Measurements from ENCODE around the gene GLI2. TPM values are rescaled to one million over a fixed set of nuclear protein-coding genes. Genes with fewer than 3 reads are reported as not detected.

The GLI2 gene
- polyA plus RNA-seq, 5 donors: 13.6 to 23.1 (median 17.5) TPM

DNA sequence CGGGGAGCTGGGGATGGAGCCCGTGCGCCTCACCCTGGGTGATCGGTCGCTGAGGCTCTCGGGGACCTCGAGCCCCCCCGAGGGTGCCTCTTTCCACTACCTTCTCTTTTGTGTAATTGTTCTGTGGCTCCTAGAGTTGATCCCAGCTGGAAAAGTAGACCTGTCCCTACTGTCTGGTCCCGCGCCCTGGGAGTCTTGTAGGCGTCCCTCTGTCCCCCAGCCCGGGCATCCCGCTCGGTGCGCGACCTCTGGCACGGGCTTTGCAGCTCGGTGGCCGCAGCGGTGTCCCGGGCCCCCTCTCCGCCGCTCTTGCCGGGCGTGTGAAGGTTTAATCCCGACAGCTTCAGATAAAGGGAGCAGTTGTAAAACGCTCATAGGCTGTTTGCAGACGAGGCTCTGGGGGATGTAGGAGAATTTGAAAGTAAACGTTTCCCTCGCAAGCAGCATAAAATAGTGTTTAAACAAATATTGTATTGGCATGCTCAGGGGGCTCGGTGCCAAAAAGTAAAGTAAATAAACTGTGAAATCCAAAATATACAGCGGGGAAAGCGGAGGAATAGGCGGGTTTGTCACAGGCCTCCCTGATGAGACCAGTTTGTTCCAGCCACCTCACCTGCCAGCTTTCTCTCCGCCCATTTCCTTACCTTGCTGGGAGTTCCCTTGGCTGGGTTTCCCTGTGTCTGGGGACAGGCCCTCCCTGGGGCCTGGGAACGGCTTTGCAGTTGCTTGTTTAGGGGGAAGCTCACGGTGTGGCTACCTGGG, 1.9 kb downstream of the GLI2 start:
- peak; percentile 73 to 81 for DNase-seq

DNA sequence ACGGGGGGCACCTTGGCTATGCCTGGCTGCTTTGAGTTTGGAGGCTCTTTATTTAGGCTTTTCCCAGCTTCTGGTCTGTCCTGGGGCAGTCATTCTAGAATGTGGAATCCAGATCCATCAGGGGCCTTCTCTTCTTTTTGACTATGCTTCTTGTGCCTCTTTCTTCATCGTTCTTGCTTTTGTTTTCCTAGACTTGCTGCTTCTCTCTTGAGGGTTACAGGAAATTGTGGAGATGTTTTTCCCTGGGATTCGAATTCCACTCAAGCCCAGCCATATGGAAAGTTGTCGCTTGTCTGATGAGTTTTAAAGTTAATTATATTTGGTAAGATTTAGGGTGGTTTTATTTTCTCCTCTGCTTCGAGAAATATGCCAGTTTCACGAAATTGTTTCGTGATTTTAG, 2.4 kb downstream of the GLI2 start:
- DNase-seq: no peak

DNA sequence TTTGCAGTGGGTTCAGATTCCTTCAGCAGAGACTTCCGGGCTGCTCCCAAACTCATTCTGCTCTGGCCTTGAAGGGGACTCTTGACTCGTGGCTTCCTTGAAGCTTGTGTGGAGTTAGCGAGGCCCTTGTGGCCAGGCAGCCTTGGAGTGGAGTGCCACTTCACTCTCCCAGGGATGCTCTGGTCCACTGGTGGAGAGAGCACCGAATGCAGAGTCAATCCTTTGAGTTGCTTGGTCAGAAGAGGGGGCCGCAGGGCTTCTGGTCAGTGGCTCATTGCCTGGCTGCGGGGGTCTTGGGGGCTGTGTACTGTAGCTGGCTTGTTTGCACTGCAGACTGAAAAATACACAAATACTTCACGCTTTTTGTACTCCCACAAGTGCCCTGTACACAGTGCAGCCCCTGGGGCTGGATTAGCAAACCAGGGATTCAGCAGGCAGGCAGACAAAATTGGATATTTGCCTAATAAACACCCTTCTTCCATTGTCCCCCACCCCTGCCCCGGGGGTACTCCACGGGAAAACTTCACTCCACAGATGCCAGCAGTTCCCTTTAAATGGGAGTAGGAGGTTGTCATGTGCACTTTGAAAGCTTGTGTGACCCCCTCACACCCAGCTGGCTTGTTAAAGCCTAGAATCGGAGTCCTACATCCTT, 3.2 kb downstream of the GLI2 start:
- no peak for DNase-seq

DNA sequence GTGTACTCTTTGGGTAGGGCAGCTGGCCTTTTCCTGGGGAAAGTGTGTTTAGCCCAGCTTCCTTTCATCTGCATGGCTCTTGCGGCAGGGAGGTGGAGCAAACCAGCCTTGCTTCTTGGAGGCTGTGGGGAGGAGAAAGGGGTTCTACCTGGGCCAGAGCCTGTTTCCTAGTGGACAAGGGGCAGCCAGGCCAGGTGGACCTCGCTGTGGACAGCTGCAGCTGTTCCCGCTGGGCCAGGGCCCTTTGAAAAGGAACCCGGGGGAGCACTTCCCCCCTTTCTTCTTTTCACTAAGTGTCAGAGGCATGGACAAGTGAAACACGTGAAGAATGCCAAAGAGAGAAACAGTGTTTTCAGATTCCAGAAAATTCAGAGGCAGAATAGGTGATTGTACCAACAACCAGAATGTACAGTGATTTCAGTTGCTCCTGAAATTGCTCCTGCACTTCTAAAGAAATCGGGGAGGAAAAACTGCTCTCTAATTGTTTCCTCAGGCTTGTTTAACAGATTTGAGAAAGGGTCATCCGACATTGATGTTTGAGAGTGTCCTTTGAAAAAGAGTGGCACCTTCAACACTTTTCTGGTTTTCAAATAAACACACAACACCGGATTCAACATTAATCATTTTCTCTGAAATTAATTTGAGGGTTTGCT, 3.9 kb downstream of the GLI2 start:
- no peak for DNase-seq

DNA sequence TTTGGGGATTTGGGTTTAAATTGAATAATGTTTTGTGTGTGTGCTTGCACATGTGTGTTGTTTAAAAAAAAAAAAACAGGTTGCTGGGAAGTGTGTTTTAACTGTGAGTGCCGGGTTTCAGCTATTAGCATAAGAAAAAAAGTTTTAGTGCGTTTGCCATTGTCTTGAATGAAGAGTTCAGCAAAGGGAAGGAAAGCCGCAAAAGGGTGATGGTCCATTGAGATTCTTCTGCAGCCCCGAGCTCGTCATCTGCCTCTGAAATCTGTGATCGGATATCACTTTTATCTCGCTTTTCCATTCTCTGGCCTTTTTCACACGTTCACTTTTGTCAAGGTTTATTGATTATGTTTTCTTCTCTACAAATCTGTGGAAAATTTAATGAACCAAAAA, 4.7 kb downstream of the GLI2 start:
- no peak for DNase-seq

DNA sequence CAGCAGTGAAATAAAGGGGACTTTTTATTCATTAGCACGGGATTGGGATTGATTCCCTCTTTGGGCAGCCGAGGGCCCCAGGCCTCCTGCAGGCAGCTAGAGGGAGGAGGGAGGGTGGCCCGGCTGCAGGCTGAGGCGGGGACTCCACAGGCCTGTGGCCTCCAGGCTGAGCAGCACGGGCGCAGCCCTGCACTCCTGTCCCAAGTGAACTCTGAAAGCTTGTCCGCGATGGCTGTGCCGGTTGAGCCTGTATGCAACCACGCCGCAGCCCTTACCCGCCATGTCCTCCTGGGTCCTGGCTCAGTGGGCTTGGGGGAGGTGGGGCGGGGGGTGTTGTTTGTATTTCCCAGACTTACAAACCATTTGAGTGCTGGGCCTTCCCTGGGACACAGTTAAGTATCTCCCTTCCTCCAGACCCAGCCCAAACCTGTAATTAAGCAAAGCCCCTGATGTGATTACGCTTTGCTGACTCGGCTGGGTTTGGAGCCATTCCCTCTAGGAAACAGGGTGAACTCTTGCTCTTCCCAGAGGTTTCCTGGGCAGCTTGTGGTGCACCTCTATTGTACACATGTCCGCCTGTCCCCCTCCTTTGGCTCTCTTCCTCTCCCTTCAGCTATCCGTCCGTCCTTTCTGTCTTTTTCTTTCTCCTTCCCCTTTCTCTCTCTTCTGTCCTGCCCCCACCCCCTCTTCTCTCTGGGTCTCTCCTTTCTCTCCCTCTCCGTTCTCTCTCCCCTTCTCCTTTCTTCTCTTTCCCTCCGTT, 5.3 kb downstream of the GLI2 start:
- DNase-seq: no peak

DNA sequence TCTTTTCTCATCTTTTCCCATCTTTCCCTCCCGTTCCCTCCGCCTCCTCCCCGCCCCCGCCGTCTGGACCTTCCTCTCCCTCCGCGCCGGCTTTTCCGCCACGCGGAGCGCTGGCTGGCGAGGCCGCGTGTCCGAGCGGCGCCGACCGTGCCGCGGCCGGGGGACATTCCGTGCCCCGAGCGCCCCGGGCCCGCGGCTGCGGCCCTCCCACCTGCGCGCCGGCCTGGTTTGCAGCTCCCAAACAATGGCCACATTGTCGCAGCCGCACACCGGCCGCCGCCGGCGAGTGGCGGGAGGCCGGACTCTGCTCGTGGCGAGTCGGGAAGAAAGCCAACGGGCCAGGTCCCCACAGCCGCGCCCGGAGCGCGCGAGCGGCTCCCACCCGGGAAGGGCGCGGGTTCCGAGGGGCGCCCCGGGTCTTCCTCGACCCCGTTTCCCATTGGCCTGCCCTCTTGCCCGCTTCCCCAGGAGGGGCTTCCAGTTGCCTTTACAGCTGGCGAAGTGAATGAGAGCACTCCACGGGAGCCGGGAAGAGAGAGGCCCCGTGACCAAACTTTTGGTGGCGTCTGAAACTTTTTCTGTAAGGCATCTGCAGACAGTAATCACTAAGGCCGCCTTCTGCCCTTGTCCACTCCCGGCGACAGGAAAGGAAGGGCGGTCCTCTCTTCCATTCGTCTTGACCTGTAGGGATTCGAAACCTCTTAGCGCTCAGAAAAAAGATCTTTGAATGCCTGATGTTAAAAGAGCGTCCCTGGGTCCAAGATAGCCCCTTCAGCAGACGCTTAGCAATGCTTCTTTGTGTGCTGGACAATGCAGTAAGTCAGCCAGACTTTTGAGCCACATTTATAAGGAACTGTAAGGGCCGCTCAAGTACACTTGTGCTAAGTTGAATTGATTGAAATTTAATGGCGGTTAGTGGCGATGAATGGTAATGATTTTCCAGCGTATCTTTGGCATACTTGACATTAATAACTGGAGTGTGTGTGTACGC, 6.2 kb downstream of the GLI2 start:
- no peak for DNase-seq

DNA sequence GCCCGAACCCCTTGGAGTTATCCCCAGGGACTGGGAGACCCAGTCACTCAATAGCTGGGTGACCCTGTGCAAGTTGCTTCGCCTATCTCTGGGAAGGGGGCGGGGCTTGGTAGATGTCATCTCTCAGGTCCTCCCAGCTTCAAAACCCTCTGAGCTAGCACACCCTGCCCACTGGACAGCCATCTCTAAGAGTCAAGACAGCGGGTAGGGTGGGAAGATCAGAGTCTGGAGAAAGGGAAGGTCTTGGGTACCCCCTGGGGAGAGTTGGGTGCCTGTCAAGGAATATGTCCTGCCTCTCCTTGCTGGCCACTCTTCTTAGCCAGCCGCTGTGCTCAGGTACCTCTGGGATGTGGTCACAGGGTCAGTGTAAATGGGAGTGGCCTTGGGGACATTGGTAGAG, 8.0 kb downstream of the GLI2 start:
- DNase-seq: no peak

DNA sequence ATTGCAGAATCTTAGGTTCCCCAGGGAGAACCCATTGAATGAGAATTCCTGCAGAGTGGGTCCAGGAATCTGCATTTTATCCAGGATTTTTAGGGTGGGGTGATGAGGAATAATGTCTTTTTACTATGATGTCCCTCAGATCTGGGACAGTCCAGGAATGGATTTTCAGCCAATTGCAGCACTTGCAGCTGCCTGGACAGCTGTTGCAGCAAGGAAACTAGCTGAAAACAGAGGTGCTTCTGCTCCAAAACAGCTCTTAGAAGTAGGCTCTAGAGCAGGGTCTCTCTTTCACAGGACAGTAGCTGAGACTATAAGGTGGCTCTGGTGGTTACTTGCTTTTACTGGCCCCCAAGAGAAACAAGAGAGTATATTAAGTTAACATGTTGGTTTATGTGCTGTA, 9.1 kb downstream of the GLI2 start:
- no peak for DNase-seq

DNA sequence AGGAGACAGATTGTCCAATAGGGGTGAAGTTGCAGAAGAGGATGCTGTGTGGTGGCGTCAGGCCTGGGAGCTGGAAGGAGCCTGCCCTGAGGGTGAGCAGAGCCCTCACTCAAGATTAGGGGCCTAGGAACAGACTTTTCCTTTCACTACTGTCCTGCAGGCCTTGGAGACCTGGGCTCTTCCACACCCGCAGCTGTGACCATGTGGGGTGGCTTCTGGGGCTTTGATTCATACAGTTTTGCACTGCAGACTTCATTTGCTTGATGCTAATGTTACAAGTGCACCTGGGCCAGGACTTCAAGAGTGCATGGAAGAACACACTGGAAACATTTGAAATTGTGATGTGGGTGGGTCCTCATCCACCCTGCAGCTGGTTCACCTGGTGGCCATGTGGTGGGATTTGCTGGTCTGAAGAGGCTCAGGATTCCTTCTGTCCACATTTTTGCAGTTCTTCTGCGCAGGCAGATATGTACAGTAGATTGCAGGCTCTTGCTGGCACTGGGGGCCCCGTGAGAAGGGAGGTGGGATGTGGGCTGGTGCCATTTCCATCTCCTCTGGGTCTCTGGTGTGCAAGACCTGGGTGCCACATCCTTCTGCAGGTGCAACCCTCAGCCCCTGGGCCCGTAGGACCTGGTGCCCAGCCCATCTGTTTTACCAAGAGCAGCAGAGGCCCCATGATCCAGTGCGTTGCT, 9.9 kb downstream of the GLI2 start:
- no peak for DNase-seq

DNA sequence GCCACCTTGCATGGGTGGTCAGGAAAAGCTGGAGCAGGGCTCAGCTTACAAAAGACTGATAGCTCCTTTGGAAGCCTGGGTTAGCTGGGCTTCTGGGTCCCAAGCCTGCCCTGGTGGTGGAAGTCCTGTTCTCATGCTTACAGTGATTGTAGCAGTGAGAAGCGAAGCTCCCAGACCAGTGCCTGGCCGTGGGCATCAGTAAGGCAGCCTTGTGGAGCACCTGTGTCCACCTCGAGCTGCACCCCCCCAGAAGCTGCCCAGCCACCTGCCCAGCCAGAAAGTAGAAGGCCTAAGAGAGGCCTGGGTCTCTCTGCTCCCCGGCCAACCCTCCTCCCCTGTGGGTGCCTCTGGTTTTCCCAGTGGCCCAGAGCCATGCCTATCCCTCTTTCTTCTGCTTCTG, 10.5 kb downstream of the GLI2 start:
- DNase-seq: no peak

DNA sequence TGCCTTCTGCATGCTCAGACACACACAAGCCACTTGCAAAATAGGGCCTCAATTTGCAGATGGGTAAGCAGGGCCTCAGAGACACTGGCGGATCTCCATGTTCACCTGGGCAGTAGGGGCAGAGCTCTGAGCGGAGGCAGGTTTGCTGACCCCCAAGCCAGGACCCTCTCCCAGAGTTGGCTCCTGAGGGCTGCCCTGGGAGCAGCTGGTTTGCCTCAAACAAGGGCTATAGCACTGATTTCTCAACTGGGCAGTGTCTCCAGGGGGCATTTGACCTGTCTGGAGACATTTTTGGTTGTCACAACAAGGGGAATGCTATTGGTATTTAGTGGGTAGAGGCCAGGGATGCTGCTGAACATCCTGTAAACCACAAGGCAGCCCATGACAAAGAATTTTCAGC, 11.6 kb downstream of the GLI2 start:
- DNase-seq: no peak

DNA sequence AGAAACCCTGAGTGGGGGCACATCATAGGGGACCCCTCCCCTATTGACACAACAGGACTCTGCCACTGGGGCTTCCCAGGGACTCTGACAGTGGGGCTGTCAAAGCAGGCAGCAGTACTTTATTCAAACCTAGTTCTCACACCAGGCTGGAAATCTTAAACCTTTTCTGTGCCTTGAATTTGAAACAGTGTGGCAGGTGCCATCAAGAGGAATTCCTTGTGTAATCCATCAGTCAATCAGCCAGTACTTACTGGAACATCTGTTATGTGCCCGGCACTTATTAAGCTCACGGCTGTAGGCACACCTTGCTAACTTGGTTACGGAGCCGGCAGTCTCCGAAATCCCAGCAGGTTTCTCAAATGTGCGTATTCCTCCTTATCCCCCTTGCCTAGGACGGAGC, 12.0 kb downstream of the GLI2 start:
- no peak for DNase-seq

DNA sequence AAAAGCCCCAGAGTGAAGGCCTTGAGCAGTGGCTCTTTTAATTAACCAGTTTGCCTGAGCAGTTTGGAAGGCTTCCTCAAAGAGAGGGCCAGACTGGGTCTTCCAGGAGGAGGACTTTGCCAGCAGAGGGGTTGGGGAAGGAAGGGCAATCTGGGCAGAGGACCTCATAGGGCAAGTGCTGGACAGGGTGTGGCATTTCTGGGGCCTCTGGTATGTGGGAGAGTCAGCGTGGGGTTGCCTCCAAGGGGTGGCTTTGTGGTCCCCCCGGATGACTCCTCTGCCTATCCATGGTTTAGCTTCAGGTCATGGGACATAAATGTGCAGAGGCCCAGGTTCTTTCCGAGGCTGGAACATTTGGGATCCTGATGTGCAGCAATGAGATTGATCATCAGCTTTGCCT, 12.6 kb downstream of the GLI2 start:
- no peak for DNase-seq

DNA sequence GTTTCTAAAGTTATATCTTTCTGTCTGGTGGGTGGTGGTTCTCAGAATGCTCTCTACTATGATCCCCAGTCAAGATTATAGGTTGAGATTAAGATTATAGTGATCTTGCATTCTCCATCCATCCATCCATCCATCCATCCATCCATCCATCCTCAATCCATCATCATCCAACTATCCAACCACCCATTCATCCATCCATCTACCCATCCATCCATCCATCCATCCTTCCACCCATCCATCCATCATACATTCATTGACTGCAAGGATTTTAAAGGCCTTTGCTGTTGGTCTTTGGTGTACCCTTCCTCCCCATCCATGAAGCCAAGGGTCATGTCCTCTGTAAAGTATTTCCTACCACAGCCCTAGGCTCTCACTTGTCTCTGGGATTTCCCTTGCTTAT, 13.1 kb downstream of the GLI2 start:
- DNase-seq: no peak

DNA sequence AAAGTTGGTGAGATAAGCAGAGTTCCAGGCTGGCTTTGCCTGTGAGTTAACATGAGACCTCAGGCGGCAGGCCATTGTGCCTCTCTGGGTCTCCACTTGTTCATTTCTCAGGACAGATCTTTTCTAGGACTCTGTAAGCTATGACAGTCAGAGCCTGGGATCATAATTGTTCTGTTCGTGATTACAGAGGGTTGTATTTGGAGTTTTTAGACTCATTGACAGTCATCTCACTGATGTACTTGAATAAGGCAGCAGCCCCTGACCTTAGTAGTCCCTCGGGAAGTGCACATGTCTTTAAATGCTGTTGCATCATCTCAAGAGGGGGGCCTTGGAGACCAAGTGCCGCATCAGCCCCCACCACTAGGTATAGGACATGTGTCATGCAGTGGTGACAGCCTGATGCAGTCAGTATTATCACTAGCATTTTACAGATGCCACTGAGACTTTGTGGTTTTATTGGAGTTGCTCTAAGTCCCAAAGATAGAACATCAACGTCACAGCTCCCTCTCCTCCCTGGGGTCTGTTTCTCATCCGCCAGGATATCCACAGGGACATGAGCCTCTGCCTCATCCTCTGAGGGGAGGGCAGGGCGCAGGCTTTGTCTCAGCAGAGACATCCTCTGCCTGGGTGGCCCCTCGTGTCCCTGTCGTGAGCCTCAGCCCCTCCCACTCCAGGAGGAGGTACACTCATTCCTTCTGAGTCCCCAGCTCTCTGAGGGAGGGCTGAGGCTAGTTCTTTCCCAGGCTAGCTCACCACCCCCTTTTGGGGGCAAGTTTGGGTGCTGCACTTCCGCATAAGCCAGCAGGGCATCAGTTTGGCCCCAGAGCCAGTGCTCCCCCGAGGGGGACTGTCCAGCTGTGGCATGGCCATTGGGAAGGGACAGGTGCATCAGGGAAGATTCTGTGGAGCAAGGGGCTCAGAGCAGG, 14.1 kb downstream of the GLI2 start:
- DNase-seq: no peak

DNA sequence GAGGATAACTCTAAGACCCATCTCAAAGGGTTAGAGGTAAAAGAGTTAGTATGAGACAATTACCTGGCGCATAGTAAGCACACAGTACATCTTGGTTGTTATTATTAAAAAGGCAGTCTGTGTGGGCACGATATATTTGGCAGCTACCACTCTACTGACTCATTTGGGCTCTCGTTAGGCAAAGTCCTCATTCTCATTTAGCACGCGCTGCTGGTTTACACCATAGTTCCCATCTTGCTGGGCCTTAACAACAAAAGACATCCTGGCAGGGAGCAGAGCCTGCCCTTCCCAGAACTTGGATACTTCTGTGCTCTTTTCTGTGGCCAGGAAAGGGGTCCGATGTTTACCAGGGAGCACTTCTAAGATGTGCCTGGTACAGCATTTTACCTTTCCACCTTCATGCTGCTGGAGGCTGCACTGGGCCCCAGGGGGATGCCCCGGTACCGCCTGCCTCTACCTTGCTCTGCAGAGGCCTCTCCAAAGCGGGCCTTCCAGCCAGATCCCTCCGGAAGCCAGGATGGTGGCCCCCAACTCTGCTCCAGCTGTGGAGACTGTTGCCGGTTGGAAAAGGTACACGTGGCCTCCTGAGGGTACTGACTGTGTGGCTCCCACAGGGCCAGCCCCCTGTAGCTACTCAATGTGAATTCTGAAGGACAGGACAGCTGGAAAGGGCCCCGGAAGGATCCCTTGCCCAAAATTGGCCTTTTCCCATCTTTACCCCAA, 15.0 kb downstream of the GLI2 start:
- DNase-seq: no peak

DNA sequence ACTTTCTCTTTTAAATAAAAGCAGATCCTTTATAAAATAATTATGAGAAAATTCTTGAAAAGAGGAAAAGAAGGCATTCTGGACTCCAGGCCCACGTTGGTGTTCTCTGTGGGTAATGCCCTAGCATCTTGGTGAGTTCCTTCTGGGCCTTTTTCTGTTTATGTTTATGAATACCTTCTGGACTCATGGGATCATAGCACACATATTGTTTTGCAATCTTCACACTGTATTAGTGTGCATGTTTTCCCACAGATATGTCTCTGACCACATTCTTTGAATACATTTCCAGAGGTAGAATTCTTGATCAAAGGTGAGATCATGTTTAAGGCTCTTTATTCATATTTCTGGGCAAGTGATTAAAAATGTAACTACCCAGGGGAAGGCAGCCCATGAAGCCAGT, 15.9 kb downstream of the GLI2 start:
- DNase-seq: no peak

Measured in right lung (tissue), 5 donors.